ENCODE measurements around the gene CELF2.

DNA sequence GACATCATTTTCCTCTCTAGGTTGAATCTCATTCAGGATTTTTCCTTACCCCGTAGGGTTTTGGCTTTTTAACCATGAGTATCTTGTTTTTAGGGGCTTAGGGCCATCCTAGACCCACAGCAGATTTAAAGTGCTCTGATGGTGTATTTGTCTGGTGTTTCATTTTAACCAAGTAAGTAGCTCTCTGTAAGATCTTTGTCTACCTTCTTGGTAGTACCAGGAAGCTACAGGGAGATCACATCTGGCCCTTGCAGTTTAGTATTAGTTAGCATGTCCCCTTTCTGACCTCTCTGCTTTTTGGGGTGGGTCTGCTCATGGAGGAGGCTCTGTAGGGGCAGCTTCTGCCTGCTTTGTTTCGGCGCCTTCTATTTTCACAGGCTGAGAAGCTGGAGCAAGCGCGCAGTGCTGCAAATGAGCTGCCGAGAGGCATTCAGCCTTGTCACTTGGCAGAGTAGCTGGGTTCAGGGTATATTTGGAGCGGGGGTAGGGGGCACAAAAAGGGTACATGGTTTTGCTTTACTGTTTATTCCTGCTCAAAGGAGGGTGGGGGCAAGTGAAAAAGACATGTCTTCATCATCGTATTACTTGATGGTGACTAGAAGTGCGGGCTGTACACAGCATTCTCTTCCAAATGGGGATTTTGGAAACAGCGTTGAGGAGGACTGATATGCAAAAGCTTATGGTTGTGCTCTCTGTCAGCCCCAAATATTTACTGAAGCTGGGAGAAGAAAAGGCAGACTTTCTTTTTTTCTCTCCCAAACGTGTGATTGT is 146.3 kb downstream of the CELF2 start:
- TF ChIP-seq, protein P1, sequence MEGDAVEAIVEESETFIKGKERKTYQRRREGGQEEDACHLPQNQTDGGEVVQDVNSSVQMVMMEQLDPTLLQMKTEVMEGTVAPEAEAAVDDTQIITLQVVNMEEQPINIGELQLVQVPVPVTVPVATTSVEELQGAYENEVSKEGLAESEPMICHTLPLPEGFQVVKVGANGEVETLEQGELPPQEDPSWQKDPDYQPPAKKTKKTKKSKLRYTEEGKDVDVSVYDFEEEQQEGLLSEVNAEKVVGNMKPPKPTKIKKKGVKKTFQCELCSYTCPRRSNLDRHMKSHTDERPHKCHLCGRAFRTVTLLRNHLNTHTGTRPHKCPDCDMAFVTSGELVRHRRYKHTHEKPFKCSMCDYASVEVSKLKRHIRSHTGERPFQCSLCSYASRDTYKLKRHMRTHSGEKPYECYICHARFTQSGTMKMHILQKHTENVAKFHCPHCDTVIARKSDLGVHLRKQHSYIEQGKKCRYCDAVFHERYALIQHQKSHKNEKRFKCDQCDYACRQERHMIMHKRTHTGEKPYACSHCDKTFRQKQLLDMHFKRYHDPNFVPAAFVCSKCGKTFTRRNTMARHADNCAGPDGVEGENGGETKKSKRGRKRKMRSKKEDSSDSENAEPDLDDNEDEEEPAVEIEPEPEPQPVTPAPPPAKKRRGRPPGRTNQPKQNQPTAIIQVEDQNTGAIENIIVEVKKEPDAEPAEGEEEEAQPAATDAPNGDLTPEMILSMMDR (IDR thresholded peaks at IDR 0.05), result no peak
- TF ChIP-seq EP300 (IDR thresholded peaks at IDR 0.05) (no peak), POLR2AphosphoS5 (IDR thresholded peaks at IDR 0.05) (no peak), POLR2A (IDR thresholded peaks at IDR 0.05) (no peak)

Data from suprapubic skin (tissue), 4 donors.